ENCODE data around the gene HLA-DQA2.

The HLA-DQA2 gene

DNA sequence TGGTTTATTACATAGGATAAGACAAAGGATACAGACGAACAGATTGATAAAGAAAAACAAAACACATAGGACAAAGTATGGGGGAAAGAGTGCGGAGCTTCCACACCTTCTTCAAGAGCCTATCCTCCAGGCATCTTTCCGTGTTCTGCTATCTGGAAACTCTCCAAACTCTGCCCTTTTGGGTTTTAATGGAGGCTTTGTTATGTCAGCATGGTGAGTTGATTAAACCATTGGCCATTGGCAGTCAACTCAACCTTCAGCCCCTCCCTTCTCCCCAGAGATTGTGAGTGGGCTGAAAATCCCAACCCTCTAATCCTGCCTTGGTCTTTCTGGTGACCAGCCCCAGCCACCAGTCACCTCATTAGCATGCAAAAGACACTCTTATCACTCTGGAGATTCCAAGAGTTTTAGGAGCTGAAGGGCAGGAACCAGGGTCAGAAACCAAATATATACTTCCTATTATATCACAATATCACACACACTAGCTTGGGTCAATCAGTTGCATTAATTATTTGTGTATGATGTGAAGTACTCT, 51.8 kb downstream of the HLA-DQA2 start:
- in situ Hi-C loops (cut with MboI; ENCODE audit: low pct_unique_long_range_greater_than_20kb, low sequenced_read_pairs, unreplicated experiment), result loop anchor here (5.0 kb wide), 1 partner anchor 376 kb away; no protein-coding TSS in a partner anchor

DNA sequence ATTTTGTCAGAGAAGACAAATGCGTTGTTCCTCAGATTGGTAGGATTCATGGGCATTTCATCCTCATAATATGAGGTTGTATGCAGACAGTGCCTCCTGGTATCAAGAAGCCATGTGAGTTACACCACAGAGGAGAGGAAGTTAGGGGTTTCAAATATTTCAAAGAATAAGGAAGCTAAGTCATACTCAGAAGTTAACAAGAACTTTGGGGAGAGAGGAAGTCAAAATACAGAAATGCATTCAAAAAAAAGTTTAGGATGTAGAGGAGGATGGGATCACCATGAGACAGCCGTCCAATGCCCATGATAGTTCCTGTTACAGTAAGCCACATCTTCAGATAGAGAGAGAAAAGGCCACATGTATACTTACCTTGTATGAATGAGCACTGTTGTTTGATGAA, 53.3 kb downstream of the HLA-DQA2 start:
- DNase-seq (ENCODE audit: low spot score), result no peak
- in situ Hi-C loops (cut with MboI; ENCODE audit: low pct_unique_long_range_greater_than_20kb, low sequenced_read_pairs, unreplicated experiment), result loop anchor here (5.0 kb wide), 1 partner anchor 377 kb away; no protein-coding TSS in a partner anchor
- TF ChIP-seq, protein P1, sequence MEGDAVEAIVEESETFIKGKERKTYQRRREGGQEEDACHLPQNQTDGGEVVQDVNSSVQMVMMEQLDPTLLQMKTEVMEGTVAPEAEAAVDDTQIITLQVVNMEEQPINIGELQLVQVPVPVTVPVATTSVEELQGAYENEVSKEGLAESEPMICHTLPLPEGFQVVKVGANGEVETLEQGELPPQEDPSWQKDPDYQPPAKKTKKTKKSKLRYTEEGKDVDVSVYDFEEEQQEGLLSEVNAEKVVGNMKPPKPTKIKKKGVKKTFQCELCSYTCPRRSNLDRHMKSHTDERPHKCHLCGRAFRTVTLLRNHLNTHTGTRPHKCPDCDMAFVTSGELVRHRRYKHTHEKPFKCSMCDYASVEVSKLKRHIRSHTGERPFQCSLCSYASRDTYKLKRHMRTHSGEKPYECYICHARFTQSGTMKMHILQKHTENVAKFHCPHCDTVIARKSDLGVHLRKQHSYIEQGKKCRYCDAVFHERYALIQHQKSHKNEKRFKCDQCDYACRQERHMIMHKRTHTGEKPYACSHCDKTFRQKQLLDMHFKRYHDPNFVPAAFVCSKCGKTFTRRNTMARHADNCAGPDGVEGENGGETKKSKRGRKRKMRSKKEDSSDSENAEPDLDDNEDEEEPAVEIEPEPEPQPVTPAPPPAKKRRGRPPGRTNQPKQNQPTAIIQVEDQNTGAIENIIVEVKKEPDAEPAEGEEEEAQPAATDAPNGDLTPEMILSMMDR (IDR thresholded peaks at IDR 0.05; ENCODE audit: extremely low read depth, insufficient read depth, missing control alignments), result no peak

More for the DNA sequence above, 51.8 kb downstream of the HLA-DQA2 start:
- TF ChIP-seq, protein P1 (IDR thresholded peaks at IDR 0.05; ENCODE audit: extremely low read depth, insufficient read depth, missing control alignments), result no peak
- no peak for DNase-seq (ENCODE audit: low spot score)
